Neural progenitor cell (in vitro differentiated cells): Measurements from ENCODE around the gene INPP5E. TPM values are rescaled to one million over a fixed set of nuclear protein-coding genes. Genes with fewer than 3 reads are reported as not detected.

Source experiments
- DNase-seq: peaks from one replicate; pipeline ENCODE4 v3.0.0-alpha.2; 2016; ENCODE audit warnings: low spot score
- H2AFZ ChIP-seq: fragments of 200-600 bp; sonication (generic); replicated peaks from 2 replicates; pipeline ENCODE4 v1.6.1; 2016; ENCODE audit warnings: antibody characterized with exemption
- H3F3A ChIP-seq: fragments of 200-600 bp; sonication (generic); 2 replicates; pipeline ENCODE4 v1.6.1; 2016; ENCODE audit warnings: antibody characterized with exemption, low read depth
- H3K27ac ChIP-seq: fragments of 200-600 bp; sonication (generic); 2 replicates; pipeline ENCODE4 v1.5.1; 2016; ENCODE audit warnings: mild to moderate bottlenecking
- H3K27me3 ChIP-seq: fragments of 200-600 bp; sonication (generic); 2 replicates; pipeline ENCODE4 v1.6.1; 2016; ENCODE audit warnings: mild to moderate bottlenecking, moderate library complexity
- H3K36me3 ChIP-seq: fragments of 200-600 bp; sonication (generic); 2 replicates; pipeline ENCODE4 v1.5.1; 2016
- H3K4me1 ChIP-seq: fragments of 200-600 bp; sonication (generic); 2 replicates; pipeline ENCODE4 v1.6.1; 2016; ENCODE audit warnings: mixed run types
- H3K4me2 ChIP-seq: fragments of 200-600 bp; sonication (generic); 2 replicates; pipeline ENCODE4 v1.6.1; 2016
- H3K4me3 ChIP-seq: fragments of 200-600 bp; sonication (generic); 2 replicates; pipeline ENCODE4 v1.5.1; 2016
- H3K79me2 ChIP-seq: fragments of 200-600 bp; sonication (generic); 2 replicates; pipeline ENCODE4 v1.6.1; 2016; ENCODE audit warnings: low read depth
- H3K9ac ChIP-seq: fragments of 200-600 bp; sonication (generic); 2 replicates; pipeline ENCODE4 v1.6.1; 2016
- H3K9me3 ChIP-seq: fragments of 200-600 bp; sonication (generic); 2 replicates; pipeline ENCODE4 v1.5.1; 2016; ENCODE audit warnings: low read depth
- H4K20me1 ChIP-seq: fragments of 200-600 bp; sonication (generic); 2 replicates; pipeline ENCODE4 v1.6.1; 2016; ENCODE audit warnings: low read depth
- H3K27ac Mint-ChIP-seq: 3 replicates; pipeline ENCODE4 v1.8.0; 2021; ENCODE audit warnings: mixed read lengths
- H3K27me3 Mint-ChIP-seq: 2 replicates; pipeline ENCODE4 v1.8.0; 2022; ENCODE audit warnings: low read depth, mild to moderate bottlenecking, inconsistent platforms, moderate library complexity, mixed read lengths; ENCODE audit not compliant: insufficient read depth
- H3K36me3 Mint-ChIP-seq: 3 replicates; pipeline ENCODE4 v1.8.0; 2021; ENCODE audit warnings: mixed read lengths
- H3K4me1 Mint-ChIP-seq: 3 replicates; pipeline ENCODE4 v1.8.0; 2021; ENCODE audit warnings: mixed read lengths
- H3K4me3 Mint-ChIP-seq: 3 replicates; pipeline ENCODE4 v1.8.0; 2021; ENCODE audit warnings: mild to moderate bottlenecking, moderate library complexity, mixed read lengths
- H3K9me3 Mint-ChIP-seq: 3 replicates; pipeline ENCODE4 v1.8.0; 2020; ENCODE audit warnings: mixed read lengths
- EZH2 ChIP-seq: fragments of 200-600 bp; sonication (generic); IDR thresholded peaks from 2 replicates; pipeline ENCODE4 v1.6.1; 2017; ENCODE audit warnings: antibody characterized with exemption, mild to moderate bottlenecking, moderate library complexity
- EZH2phosphoT487 ChIP-seq: fragments of 200-600 bp; sonication (generic); IDR thresholded peaks from 2 replicates; pipeline ENCODE4 v1.6.1; 2017; ENCODE audit warnings: antibody characterized with exemption
- total RNA-seq: library from RNA; depleted of rRNA; stranded (reverse); fragments of >200 nt; gene quantifications from 2 replicates; pipeline ENCODE4 v1.2.3, GENCODE V29; 2015; ENCODE audit warnings: low replicate concordance
- TF ChIP-seq, protein P1 (sequence below): fragments of 200-600 bp; sonication (generic); IDR thresholded peaks from 2 replicates; pipeline ENCODE4 v1.5.1; 2017; ENCODE audit warnings: antibody characterized with exemption, mild to moderate bottlenecking

Gene INPP5E
- total RNA-seq, 1 donor from 2014 or later: 8.8 TPM

DNA sequence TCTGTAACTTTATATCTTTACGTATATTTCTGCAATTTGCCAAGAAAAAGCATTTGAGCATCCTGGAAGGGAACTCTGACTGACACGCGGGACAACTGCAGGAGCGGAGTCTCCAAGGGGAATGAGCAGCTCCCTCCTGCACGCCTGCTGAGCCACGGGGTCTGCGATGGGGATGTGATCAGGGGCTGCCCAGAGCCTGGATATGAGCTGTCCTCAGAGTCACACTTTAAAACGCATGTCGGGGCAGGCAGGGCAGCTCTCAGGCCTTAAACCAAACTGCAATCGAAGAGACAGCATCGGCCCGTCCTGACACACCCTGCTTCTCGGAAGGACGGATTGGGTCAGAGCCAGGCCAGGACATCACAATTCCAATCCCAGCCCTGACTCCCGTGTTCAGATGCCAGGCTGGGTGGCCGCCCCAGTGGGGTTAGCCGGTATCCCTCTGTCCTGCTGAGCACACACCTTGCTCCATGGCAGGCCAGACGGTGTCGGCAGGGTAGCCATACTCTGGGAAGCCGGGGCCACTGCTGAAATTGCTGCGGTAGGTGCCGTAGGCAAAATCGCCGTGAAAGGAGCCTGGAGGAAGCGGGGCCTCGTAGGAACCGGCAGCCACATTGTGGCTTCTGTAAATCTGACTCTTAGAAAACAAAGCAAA lies 26.0 kb upstream of the INPP5E start:
- Mint-ChIP-seq H3K27ac (no peak overlapping the region), H3K36me3 (peaks cover 25% of the 10 kb centered on the region), H3K9me3 (no peaks in the 10 kb centered on the region), H3K4me1 (no peaks in the 10 kb centered on the region), H3K27me3 (peaks cover 2% of the 10 kb centered on the region), H3K4me3 (no peak overlapping the region)
- DNase-seq: no peak
- H3K9ac ChIP-seq: no peak overlapping the region
- H3K9me3 ChIP-seq: no peaks in the 10 kb centered on the region
- H3K36me3 ChIP-seq: peaks cover 4% of the 10 kb centered on the region
- no peak overlapping the region for H3K4me2 ChIP-seq
- TF ChIP-seq, protein P1, sequence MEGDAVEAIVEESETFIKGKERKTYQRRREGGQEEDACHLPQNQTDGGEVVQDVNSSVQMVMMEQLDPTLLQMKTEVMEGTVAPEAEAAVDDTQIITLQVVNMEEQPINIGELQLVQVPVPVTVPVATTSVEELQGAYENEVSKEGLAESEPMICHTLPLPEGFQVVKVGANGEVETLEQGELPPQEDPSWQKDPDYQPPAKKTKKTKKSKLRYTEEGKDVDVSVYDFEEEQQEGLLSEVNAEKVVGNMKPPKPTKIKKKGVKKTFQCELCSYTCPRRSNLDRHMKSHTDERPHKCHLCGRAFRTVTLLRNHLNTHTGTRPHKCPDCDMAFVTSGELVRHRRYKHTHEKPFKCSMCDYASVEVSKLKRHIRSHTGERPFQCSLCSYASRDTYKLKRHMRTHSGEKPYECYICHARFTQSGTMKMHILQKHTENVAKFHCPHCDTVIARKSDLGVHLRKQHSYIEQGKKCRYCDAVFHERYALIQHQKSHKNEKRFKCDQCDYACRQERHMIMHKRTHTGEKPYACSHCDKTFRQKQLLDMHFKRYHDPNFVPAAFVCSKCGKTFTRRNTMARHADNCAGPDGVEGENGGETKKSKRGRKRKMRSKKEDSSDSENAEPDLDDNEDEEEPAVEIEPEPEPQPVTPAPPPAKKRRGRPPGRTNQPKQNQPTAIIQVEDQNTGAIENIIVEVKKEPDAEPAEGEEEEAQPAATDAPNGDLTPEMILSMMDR: no peak
- TF ChIP-seq EZH2phosphoT487: no peak
- TF ChIP-seq EZH2: no peak
- no peaks in the 10 kb centered on the region for H3K4me1 ChIP-seq
- H3K79me2 ChIP-seq: peaks cover 2% of the 10 kb centered on the region
- H3F3A ChIP-seq: no peaks in the 10 kb centered on the region
- H3K27ac ChIP-seq: no peak overlapping the region
- no peaks in the 10 kb centered on the region for H3K27me3 ChIP-seq
- H2AFZ ChIP-seq: no peak overlapping the region
- peaks cover 28% of the 10 kb centered on the region for H4K20me1 ChIP-seq
- no peak overlapping the region for H3K4me3 ChIP-seq

DNA sequence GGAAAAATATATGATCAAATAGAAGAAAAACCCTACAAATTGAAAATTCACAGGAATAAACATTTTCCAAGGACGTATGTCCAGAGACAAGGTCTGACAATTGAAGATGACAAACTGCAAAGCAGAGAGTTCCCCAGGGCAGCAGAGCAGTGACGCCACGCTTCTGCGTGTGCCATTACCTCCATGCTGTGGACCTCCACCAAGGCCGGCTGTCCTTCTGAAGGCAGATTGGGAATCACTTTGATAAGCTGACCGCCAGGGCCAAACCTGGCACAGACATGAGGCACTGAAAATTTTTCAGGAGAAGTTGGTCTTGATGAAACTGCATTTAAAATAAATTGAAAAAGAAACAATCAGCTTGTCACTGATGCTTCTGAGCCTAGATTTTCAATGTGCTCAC lies 24.6 kb upstream of the INPP5E start:
- peaks cover 16% of the 10 kb centered on the region for H4K20me1 ChIP-seq
- Mint-ChIP-seq H3K36me3 (peaks cover 23% of the 10 kb centered on the region), H3K4me3 (no peak overlapping the region), H3K27ac (no peak overlapping the region), H3K9me3 (no peaks in the 10 kb centered on the region), H3K4me1 (no peaks in the 10 kb centered on the region), H3K27me3 (peaks cover 2% of the 10 kb centered on the region)
- H3K4me3 ChIP-seq: no peak overlapping the region
- H3K4me2 ChIP-seq: no peak overlapping the region
- H3K36me3 ChIP-seq: peaks cover 4% of the 10 kb centered on the region
- no peaks in the 10 kb centered on the region for H3F3A ChIP-seq
- H3K9me3 ChIP-seq: no peaks in the 10 kb centered on the region
- TF ChIP-seq, protein P1: no peak
- TF ChIP-seq EZH2phosphoT487: no peak
- no peak overlapping the region for H3K27ac ChIP-seq
- no peaks in the 10 kb centered on the region for H3K79me2 ChIP-seq
- H2AFZ ChIP-seq: no peak overlapping the region
- no peak overlapping the region for H3K9ac ChIP-seq
- DNase-seq: no peak
- no peaks in the 10 kb centered on the region for H3K27me3 ChIP-seq
- H3K4me1 ChIP-seq: no peaks in the 10 kb centered on the region

DNA sequence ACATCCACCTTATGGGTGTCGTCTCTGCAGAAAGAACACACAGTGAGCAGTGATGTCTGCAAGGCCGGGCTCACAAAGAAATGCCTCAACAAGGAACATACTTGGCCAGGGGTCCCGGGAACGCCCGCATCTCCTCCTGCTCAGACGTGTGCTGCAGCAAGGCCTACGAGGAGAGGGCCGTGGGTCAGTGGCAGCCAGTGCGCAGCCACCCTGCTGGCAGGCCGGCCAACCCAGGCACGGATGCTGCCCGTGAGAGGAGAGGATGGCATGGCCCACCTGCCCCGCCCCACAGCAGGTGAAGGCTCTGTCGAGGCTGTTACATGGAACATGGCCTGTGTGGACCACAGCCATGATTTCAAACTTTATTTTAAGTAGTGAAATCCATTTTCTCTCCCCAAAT lies 23.9 kb upstream of the INPP5E start:
- H3K27me3 Mint-ChIP-seq: peaks cover 2% of the 10 kb centered on the region
- H3K36me3 ChIP-seq: peaks cover 4% of the 10 kb centered on the region
- no peak overlapping the region for H3K4me3 ChIP-seq
- H3K9me3 Mint-ChIP-seq: no peaks in the 10 kb centered on the region
- DNase-seq: no peak
- H3K4me2 ChIP-seq: no peak overlapping the region
- no peaks in the 10 kb centered on the region for H3K79me2 ChIP-seq
- H3K9ac ChIP-seq: no peak overlapping the region
- H3K36me3 Mint-ChIP-seq: peaks cover 30% of the 10 kb centered on the region
- no peaks in the 10 kb centered on the region for H3F3A ChIP-seq
- H3K4me3 Mint-ChIP-seq: no peak overlapping the region
- H3K27me3 ChIP-seq: no peaks in the 10 kb centered on the region
- H3K9me3 ChIP-seq: no peaks in the 10 kb centered on the region
- no peak for TF ChIP-seq EZH2phosphoT487
- no peak for TF ChIP-seq EZH2
- TF ChIP-seq, protein P1: no peak
- H3K27ac Mint-ChIP-seq: no peak overlapping the region
- no peak overlapping the region for H2AFZ ChIP-seq
- H3K4me1 ChIP-seq: no peaks in the 10 kb centered on the region
- H3K27ac ChIP-seq: no peak overlapping the region
- no peaks in the 10 kb centered on the region for H3K4me1 Mint-ChIP-seq
- H4K20me1 ChIP-seq: peaks cover 9% of the 10 kb centered on the region
